Measurements from ENCODE around the gene MRPL40. TPM values are rescaled to one million over a fixed set of nuclear protein-coding genes. Genes with fewer than 3 reads are reported as not detected.

Gene MRPL40
- total and polyA plus RNA-seq, 2 of the 13 experiments (the other 11 are each of a cell fraction or from before 2014, with no cell fraction given) = 42.7 to 79.7 TPM

DNA sequence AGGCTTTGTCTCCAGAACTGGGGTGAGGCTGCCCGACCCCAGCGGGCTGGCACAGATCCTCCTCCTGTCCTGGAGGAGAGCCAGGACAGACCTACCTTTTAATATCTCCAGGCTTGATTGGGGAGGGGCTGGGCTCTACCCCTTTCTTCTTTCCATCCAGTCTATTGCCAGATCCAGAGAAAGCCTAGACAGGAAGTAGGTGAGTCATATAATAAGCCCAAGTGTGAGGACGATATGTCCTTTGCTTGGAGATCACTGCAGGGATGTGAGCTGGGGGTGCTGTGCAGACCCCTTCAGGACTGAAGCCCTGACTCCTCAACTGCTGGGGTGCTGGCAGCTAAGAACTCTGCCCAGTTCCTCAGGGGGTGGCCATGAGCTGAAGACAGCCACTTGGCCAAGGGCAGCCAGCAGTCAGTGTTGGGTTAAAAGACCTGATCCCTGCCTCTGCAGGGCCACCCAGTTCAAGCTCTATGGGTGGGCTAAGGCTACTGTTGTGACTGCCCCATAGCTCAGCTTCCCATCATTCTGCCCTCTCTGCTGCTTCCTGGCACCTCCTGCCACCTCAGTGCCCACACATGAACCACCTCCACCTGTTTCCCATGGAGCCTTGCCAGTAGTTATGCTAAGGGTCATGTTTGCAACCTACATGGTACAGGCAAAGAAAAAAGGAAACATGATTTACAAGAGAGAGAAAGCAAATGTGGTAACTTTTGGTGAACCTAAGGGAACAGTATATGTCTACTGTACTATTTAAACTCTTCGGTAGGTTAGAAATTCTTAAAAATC lies 23.4 kb downstream of the MRPL40 start:
- H3K36me3 ChIP-seq (replicated peaks in 1 of 2; ENCODE audit: control insufficient read depth in 1 of 2, insufficient read depth in 2 of 2, low read length in 2 of 2) = peaks cover 21 to 65% of the 10 kb centered on the region in 2 experiments; a peak in 4 of 5 replicates
- in situ Hi-C loops (cut with HindIII; ENCODE audit: extremely low pct_ligation_motif_present, low pct_unique_long_range_greater_than_20kb) = no loop called here
- DNase-seq (ENCODE audit: low spot score) (no peak), ATAC-seq (no peak; the same call in 2 of the 3 replicates), FAIRE-seq (no peak)
- H3K4me1 ChIP-seq (ENCODE audit: insufficient read depth, low read length) = no peaks in the 10 kb centered on the region
- H3K4me3 ChIP-seq (replicated peaks in 1 of 3; ENCODE audit: insufficient read depth in 1 of 3, low read depth in 2 of 3, low read length in 3 of 3) = no peak overlapping the region
- no TSS peak for BruUV-seq (replicated peaks)
- POLR2A ChIA-PET = no interaction called here
- H3K79me2 ChIP-seq (ENCODE audit: insufficient read depth, low read length) = no peaks in the 10 kb centered on the region
- no peak overlapping the region for H3K9ac ChIP-seq (ENCODE audit: insufficient read depth, low read depth, low read length)
- no peaks in the 10 kb centered on the region for H3K27me3 ChIP-seq (ENCODE audit: control insufficient read depth in 1 of 2, insufficient read depth in 2 of 2, low read length in 2 of 2)
- H4K20me1 ChIP-seq (ENCODE audit: insufficient read depth, low read length) = no peaks in the 10 kb centered on the region
- intact Hi-C loops (cut with micrococcal nuclease; ENCODE audit: unreplicated experiment) = no loop called here
- H3K9me3 ChIP-seq (ENCODE audit: low read length) = no peaks in the 10 kb centered on the region
- CTCF ChIA-PET (ENCODE audit: low intra/inter-chr PET ratio, low total read pairs) = no interaction called here
- no peak overlapping the region for H3K27ac ChIP-seq (ENCODE audit: extremely low read length, insufficient read depth, low read length)
- no peak overlapping the region for H2AFZ ChIP-seq (ENCODE audit: low read length)
- H3K4me2 ChIP-seq (ENCODE audit: low read depth, low read length) = no peak overlapping the region
- 94% methylated on average over 4 of the region's 4 CpGs for WGBS (ENCODE audit: low lambda C conversion rate)
- no peak for TF ChIP-seq KLF15 (CRISPR knock-in tag; IDR thresholded peaks at IDR 0.05; ENCODE audit: borderline replicate concordance)
- TF ChIP-seq ZNF124 (CRISPR knock-in tag; IDR thresholded peaks at IDR 0.05) = no peak
- TF ChIP-seq, protein P1, sequence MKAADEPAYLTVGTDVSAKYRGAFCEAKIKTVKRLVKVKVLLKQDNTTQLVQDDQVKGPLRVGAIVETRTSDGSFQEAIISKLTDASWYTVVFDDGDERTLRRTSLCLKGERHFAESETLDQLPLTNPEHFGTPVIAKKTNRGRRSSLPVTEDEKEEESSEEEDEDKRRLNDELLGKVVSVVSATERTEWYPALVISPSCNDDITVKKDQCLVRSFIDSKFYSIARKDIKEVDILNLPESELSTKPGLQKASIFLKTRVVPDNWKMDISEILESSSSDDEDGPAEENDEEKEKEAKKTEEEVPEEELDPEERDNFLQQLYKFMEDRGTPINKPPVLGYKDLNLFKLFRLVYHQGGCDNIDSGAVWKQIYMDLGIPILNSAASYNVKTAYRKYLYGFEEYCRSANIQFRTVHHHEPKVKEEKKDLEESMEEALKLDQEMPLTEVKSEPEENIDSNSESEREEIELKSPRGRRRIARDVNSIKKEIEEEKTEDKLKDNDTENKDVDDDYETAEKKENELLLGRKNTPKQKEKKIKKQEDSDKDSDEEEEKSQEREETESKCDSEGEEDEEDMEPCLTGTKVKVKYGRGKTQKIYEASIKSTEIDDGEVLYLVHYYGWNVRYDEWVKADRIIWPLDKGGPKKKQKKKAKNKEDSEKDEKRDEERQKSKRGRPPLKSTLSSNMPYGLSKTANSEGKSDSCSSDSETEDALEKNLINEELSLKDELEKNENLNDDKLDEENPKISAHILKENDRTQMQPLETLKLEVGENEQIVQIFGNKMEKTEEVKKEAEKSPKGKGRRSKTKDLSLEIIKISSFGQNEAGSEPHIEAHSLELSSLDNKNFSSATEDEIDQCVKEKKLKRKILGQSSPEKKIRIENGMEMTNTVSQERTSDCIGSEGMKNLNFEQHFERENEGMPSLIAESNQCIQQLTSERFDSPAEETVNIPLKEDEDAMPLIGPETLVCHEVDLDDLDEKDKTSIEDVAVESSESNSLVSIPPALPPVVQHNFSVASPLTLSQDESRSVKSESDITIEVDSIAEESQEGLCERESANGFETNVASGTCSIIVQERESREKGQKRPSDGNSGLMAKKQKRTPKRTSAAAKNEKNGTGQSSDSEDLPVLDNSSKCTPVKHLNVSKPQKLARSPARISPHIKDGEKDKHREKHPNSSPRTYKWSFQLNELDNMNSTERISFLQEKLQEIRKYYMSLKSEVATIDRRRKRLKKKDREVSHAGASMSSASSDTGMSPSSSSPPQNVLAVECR (CRISPR knock-in tag; IDR thresholded peaks at IDR 0.05; ENCODE audit: borderline replicate concordance) = no peak
- TF ChIP-seq TBX3 (IDR thresholded peaks at IDR 0.05; ENCODE audit: borderline replicate concordance) = no peak
- no peak for TF ChIP-seq CHD2 (IDR thresholded peaks at IDR 0.05; ENCODE audit: low read depth, low read length)
- TF ChIP-seq, protein P2, sequence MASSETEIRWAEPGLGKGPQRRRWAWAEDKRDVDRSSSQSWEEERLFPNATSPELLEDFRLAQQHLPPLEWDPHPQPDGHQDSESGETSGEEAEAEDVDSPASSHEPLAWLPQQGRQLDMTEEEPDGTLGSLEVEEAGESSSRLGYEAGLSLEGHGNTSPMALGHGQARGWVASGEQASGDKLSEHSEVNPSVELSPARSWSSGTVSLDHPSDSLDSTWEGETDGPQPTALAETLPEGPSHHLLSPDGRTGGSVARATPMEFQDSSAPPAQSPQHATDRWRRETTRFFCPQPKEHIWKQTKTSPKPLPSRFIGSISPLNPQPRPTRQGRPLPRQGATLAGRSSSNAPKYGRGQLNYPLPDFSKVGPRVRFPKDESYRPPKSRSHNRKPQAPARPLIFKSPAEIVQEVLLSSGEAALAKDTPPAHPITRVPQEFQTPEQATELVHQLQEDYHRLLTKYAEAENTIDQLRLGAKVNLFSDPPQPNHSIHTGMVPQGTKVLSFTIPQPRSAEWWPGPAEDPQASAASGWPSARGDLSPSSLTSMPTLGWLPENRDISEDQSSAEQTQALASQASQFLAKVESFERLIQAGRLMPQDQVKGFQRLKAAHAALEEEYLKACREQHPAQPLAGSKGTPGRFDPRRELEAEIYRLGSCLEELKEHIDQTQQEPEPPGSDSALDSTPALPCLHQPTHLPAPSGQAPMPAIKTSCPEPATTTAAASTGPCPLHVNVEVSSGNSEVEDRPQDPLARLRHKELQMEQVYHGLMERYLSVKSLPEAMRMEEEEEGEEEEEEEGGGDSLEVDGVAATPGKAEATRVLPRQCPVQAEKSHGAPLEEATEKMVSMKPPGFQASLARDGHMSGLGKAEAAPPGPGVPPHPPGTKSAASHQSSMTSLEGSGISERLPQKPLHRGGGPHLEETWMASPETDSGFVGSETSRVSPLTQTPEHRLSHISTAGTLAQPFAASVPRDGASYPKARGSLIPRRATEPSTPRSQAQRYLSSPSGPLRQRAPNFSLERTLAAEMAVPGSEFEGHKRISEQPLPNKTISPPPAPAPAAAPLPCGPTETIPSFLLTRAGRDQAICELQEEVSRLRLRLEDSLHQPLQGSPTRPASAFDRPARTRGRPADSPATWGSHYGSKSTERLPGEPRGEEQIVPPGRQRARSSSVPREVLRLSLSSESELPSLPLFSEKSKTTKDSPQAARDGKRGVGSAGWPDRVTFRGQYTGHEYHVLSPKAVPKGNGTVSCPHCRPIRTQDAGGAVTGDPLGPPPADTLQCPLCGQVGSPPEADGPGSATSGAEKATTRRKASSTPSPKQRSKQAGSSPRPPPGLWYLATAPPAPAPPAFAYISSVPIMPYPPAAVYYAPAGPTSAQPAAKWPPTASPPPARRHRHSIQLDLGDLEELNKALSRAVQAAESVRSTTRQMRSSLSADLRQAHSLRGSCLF (CRISPR knock-in tag; IDR thresholded peaks at IDR 0.05; ENCODE audit: borderline replicate concordance) = no peak
- no peak for TF ChIP-seq TCF7L2 (IDR thresholded peaks at IDR 0.05; ENCODE audit: low read depth, low read length)
- TF ChIP-seq, protein P3, sequence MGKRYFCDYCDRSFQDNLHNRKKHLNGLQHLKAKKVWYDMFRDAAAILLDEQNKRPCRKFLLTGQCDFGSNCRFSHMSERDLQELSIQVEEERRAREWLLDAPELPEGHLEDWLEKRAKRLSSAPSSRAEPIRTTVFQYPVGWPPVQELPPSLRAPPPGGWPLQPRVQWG (CRISPR knock-in tag; IDR thresholded peaks at IDR 0.05; ENCODE audit: borderline replicate concordance, low read depth) = no peak
- no peak for TF ChIP-seq ZMYM2 (CRISPR knock-in tag; IDR thresholded peaks at IDR 0.05)
- no peak for TF ChIP-seq SRSF1 (optimal IDR thresholded peaks at IDR 0.05; ENCODE audit: low read depth, low read length)
- no peak for TF ChIP-seq FOSL1 (CRISPR knock-in tag; IDR thresholded peaks at IDR 0.05; ENCODE audit: borderline replicate concordance)
- TF ChIP-seq ZNF441 (CRISPR knock-in tag; IDR thresholded peaks at IDR 0.05; ENCODE audit: borderline replicate concordance) = no peak
- no peak for TF ChIP-seq ELF3 (CRISPR knock-in tag; IDR thresholded peaks at IDR 0.05)
- TF ChIP-seq RBAK (CRISPR knock-in tag; IDR thresholded peaks at IDR 0.05) = no peak
